ENCODE data around the gene UGGT1. TPM values are rescaled to one million over a fixed set of nuclear protein-coding genes. Genes with fewer than 3 reads are reported as not detected.
A peak's percentile ranks its signal among the peaks of the same experiment; 100 is the strongest.

UGGT1 gene
- total and polyA plus RNA-seq, 8 donors, result 2.0 to 83.6 (median 18.8) TPM

DNA sequence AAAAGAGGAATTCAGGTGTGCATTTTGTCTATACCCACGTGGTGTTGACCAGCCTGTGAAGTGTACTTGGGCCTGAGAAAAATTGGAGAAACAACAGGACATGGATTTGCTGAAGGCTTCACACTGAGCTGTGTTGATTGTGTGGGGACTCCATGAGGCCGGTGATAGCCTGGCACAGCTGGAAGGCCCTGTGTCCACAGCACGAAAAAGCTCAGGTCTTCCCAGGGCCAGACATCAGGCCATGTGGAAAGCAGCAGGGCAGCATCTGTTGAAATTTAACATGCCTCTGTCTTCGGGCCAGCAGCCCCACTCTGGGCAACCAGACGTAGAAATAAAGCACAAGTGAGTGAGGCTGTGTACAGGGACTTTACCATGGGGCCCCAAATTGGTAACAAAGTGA lies 143.6 kb downstream of the UGGT1 start:
- TF ChIP-seq EP300 (IDR thresholded peaks at IDR 0.05), result no peak
- no peak for TF ChIP-seq CTCF (IDR thresholded peaks at IDR 0.05)
- TF ChIP-seq POLR2AphosphoS5 (IDR thresholded peaks at IDR 0.05), result no peak
- TF ChIP-seq POLR2A (IDR thresholded peaks at IDR 0.05), result no peak
- intact Hi-C loops (cut with DNase I; ENCODE audit: low total_unique reads), result no loop called here
- no peak overlapping the region for H3K4me3 ChIP-seq
- peaks cover 0 to 15% (median 11%) of the 10 kb centered on the region in 4 donors for H3K4me1 ChIP-seq
- WGBS, 5 donors, result 79 to 90% (median 85%) methylated on average over 5 of the region's 5 CpGs
- no peak for DNase-seq
- peaks cover 0 to 11% (median 10%) of the 10 kb centered on the region in 3 donors for H3K27me3 ChIP-seq
- H3K9me3 ChIP-seq, result no peaks in the 10 kb centered on the region
- peak overlapping the region in 1 of 5 donors; percentile 23 for H3K27ac ChIP-seq
- H3K36me3 ChIP-seq, result no peaks in the 10 kb centered on the region

DNA sequence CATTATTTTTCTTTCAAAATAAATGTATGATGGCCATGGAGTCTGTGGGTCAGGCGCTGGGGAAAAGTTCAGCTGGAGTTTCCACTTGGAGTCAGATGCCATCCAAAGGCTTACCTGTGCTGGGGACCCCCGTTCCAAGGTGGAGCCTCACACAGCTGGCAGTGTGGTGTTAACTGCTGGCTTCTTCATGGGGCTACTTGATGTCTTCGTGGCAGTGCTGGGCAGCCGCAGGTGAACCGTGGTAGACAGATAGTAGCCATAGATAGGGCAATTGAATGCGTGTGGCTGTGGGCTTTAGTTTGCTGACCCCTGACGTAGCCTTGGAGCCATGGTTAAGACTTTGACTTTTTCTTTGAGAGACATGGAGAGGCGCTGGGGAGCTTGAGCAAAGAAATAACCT lies 144.6 kb downstream of the UGGT1 start:
- Histone ChIP-seq H3K4me3 (no peak overlapping the region), H3K27ac (no peak overlapping the region), H3K9me3 (no peaks in the 10 kb centered on the region), H3K27me3 (peaks cover 0 to 11% (median 10%) of the 10 kb centered on the region in 3 donors), H3K4me1 (peaks cover 0 to 15% (median 11%) of the 10 kb centered on the region in 4 donors), H3K36me3 (no peaks in the 10 kb centered on the region)
- 85 to 92% (median 86%) methylated on average over 8 of the region's 8 CpGs for WGBS, 5 donors
- DNase-seq, result no peak
- intact Hi-C loops (cut with DNase I; ENCODE audit: low total_unique reads), result no loop called here
- TF ChIP-seq POLR2A (IDR thresholded peaks at IDR 0.05), result no peak
- no peak for TF ChIP-seq CTCF (IDR thresholded peaks at IDR 0.05)
- no peak for TF ChIP-seq EP300 (IDR thresholded peaks at IDR 0.05)
- no peak for TF ChIP-seq POLR2AphosphoS5 (IDR thresholded peaks at IDR 0.05)

GRCh38 chr2:128236491-128237035 lies 145.6 kb downstream of the UGGT1 start:
- no peak for TF ChIP-seq POLR2AphosphoS5 (IDR thresholded peaks at IDR 0.05)
- no peak for TF ChIP-seq EP300 (IDR thresholded peaks at IDR 0.05)
- TF ChIP-seq CTCF (IDR thresholded peaks at IDR 0.05), result no peak
- TF ChIP-seq POLR2A (IDR thresholded peaks at IDR 0.05), result no peak
- Histone ChIP-seq H3K4me3 (no peak overlapping the region), H3K9me3 (no peaks in the 10 kb centered on the region), H3K36me3 (no peaks in the 10 kb centered on the region), H3K27me3 (peaks cover 0 to 11% (median 10%) of the 10 kb centered on the region in 3 donors), H3K4me1 (peaks cover 0 to 15% (median 11%) of the 10 kb centered on the region in 4 donors), H3K27ac (peak overlapping the region in 2 of 5 donors; percentile 36 to 71)
- 74 to 90% (median 87%) methylated on average over 6 to 8 of the region's 8 CpGs for WGBS, 5 donors
- DNase-seq, result peak in 1 of 2 donors; percentile 10
- intact Hi-C loops (cut with DNase I; ENCODE audit: low total_unique reads), result no loop called here

DNA sequence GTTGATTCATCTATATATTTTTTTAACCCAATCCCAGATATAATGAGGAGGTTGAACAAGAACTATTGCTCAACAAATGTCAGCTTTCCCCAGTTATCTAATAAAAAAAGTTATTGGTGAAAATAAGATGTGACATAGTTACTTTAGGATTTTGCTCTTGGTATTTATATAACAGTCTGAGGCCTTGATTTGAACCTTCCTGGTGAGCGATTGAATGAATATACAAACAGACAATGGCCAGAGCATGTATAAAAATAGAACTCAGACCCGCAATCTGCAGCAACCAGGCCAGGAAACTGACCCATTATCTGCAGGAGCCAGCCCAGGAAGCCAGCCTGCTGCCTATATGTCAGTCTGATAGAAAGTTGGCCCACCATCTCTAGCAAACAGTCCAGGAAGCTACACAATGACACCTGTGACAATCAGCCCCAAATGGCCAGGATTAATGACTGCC lies 146.1 kb downstream of the UGGT1 start:
- Histone ChIP-seq H3K4me1 (peaks cover 0 to 15% (median 11%) of the 10 kb centered on the region in 4 donors), H3K36me3 (no peaks in the 10 kb centered on the region), H3K27ac (peak overlapping the region in 2 of 5 donors; percentile 36 to 71), H3K27me3 (peaks cover 0 to 7% (median 6%) of the 10 kb centered on the region in 3 donors), H3K4me3 (no peak overlapping the region), H3K9me3 (no peaks in the 10 kb centered on the region)
- intact Hi-C loops (cut with DNase I; ENCODE audit: low total_unique reads), result no loop called here
- WGBS, 5 donors, result 59 to 86% (median 77%) methylated on average over 2 of the region's 2 CpGs
- peak in 1 of 2 donors; percentile 36 for DNase-seq
- TF ChIP-seq CTCF (IDR thresholded peaks at IDR 0.05) (no peak), POLR2AphosphoS5 (IDR thresholded peaks at IDR 0.05) (no peak), POLR2A (IDR thresholded peaks at IDR 0.05) (no peak), EP300 (IDR thresholded peaks at IDR 0.05) (no peak)
